ENCODE results near the gene OR1J4. TPM values are rescaled to one million over a fixed set of nuclear protein-coding genes. Genes with fewer than 3 reads are reported as not detected.
"Not testable (repeated sequence)": the region's sequence is repeated elsewhere in the genome, so short reads cannot be mapped to it uniquely, and the experiment has no call there.

Gene OR1J4, protein sequence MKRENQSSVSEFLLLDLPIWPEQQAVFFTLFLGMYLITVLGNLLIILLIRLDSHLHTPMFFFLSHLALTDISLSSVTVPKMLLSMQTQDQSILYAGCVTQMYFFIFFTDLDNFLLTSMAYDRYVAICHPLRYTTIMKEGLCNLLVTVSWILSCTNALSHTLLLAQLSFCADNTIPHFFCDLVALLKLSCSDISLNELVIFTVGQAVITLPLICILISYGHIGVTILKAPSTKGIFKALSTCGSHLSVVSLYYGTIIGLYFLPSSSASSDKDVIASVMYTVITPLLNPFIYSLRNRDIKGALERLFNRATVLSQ
- not detected for polyA plus RNA-seq (ENCODE audit: insufficient read length)

DNA sequence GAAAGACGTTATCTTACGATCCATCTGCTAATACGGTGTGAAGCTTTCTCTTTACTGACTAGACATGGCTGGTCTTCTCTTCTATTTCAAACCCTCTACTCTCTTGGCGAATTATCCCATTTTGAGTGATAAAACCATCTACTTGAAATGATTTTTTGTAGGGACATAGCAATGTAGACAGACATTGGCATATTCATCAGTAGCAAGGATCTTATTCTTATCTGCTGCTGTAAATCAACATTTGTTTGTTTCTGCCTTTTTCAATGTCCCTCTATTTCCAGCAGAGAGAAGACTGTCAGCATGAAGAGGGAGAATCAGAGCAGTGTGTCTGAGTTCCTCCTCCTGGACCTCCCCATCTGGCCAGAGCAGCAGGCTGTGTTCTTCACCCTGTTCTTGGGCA, at the start of gene OR1J4:
OR1J4 (plus strand) TSS at position 301 of the 400 bp plus-strand sequence; CDS start at position 301, 0 bp downstream.
- no peak for DNase-seq (ENCODE audit: low read depth)

DNA sequence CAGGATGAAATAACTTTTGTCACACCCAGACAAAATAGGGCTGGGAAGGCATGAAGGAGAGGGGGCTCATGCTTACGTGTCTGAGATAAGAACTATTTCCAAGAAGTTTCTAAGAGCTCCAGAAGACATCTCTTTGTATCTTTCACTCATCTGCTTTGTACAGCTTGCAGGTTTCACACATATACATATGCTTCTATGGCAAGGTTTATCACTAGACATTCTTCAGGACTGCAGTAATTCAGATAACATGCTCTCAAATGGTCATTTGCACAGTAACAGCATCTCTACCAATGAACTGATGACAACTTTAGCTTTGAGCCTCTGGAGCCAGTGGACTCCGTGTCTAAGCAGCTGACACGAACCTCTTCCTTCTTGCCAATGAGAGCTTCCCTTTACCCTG, 44.4 kb upstream of the OR1J4 start:
- DNase-seq (ENCODE audit: low read depth): no peak

GRCh38 chr9:122475717-122476116, 43.2 kb upstream of the OR1J4 start:
- no peak for DNase-seq (ENCODE audit: low read depth)

GRCh38 chr9:122477346-122477745, 41.6 kb upstream of the OR1J4 start:
- DNase-seq (ENCODE audit: low read depth): no peak

DNA sequence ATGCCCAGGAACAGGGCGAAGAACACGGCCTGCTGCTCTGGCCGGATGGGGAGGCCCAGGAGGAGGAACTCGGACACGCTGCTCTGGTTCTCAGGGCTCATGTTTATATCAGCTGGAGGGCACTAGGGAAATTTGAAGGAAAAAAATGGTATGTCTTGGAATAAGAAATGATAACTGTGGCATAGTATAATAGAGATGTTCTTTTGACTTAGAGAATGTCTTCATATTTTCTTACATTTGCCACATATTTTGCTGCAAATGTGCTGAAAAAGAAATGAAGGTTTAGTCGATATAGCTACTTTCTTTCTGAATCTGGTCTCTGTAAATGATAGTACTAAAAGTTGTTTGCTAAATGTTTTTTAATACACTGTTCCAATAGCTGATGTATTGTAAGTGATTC, 41.1 kb upstream of the OR1J4 start, which contains the start of gene OR1J1:
OR1J1 (minus strand) TSS at position 101 of the 400 bp plus-strand sequence; CDS start at position 101, 0 bp downstream.
- DNase-seq (ENCODE audit: low read depth): no peak

GRCh38 chr9:122479062-122479461, 39.9 kb upstream of the OR1J4 start:
- no peak for DNase-seq (ENCODE audit: low read depth)

- no peak for DNase-seq (ENCODE audit: low read depth)
Observed at GRCh38 chr9:122498883-122499288, 20.1 kb upstream of the OR1J4 start.

- DNase-seq (ENCODE audit: low read depth): no peak
Observed at GRCh38 chr9:122506964-122507363, 12.0 kb upstream of the OR1J4 start.

DNA sequence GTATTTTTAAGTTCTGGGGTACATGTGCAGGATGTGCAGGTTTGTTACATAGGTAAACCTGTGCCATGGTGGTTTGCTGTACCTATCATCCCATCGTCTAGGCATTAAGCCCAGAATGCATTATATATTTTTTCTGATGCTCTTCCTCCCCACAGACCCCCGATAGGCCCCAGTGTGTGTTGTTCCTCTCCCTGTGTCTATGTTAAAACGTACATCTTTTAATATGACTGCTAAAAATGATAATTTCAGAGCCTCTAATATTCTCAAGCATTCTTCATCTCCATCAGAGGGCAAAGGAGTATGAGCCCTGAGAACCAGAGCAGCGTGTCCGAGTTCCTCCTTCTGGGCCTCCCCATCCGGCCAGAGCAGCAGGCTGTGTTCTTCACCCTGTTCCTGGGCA, 8.4 kb upstream of the OR1J4 start, which contains the start of gene OR1J2:
OR1J2 (plus strand) TSS at position 301 of the 400 bp plus-strand sequence; CDS start at position 301, 0 bp downstream.
- no peak for DNase-seq (ENCODE audit: low read depth)

DNA sequence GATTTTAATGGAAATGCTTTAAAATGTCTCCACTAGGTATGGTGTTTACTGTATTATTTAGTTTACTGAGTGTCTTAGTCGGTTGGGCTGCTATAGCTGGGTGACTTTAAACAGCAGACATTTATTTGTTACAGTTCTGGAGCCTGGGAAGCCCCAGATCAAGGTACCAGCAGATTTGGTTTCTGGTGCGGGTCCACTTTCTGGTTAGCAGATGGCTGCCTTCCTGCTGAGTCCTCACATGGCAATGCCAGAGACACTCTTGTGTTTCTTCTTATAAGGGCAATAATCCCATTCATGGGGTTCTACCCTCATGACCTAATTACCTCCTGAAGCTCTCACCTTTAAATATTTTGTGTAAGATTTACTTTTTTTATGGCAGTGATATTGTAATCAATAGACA, 715 bp upstream of the OR1J4 start:
- DNase-seq (ENCODE audit: low read depth): no peak

DNA sequence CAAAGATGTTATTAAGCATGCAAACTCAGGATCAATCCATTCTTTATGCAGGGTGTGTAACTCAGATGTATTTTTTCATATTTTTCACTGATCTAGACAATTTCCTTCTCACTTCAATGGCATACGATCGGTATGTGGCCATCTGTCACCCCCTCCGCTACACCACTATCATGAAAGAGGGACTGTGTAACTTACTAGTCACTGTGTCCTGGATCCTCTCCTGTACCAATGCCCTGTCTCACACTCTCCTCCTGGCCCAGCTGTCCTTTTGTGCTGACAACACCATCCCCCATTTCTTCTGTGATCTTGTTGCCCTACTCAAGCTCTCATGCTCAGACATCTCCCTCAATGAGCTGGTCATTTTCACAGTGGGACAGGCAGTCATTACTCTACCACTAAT, 435 bp downstream of the OR1J4 start:
- DNase-seq (ENCODE audit: low read depth): no peak

DNA sequence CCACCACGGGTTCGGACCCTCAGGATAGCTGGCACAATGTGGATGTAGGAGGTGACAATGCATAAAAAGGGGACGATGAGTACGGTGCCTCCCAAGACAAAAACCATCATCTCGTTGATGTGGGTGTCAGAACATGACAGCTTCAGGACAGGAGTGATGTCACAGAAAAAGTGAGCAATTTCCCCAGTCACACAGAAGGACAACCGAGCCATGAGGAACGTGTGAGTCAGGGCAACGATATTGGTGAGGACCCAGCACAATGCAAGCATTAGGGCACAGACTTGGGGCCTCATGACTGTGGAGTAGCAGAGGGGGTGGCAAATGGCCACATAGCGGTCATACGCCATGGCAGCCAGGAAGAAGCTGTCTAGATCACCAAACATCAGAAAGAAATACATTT, 7.7 kb downstream of the OR1J4 start:
- DNase-seq (ENCODE audit: low read depth): no peak

DNA sequence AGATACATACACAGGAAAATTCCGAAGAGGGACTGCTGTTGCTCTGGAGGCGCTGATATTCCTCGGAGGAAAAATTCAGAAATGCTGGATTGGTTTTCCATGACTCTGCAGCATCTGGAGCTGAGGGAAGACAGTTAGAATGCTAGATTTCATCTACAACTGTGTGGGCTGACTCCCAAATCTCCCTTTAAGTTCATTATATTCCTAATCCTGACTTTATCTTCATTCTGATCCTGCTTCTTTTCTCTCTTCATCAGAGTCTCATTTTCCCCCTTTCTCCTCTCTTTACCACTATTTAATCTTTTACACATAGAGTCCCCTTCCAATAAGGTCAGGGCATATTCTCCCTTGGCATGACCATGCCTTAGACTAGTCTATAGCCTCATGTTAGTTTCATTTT, 8.3 kb downstream of the OR1J4 start, which contains the start of gene OR1N1:
OR1N1 (minus strand) TSS at position 101 of the 400 bp plus-strand sequence; CDS start at position 101, 0 bp downstream.
- no peak for DNase-seq (ENCODE audit: low read depth)

DNA sequence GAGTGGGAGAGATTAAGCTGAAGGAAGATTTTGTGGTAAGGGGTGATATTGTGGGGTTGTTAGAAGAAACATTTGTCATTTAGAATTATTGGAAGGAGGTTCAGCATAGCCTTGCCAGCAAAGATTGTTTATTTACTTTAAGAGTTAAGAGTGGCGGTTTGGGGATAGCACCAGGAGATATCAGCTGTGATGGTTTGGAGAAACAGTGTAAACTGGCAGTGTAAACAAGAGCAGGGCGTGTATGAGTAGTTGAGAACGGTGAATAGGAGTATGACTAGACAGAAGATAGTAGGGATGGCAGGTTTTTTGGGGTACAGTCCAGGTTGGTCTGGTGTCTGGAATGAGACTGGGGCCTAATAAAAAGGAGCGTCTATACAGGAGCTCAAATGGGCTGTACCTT, 12.2 kb downstream of the OR1J4 start:
- not testable (repeated sequence) for DNase-seq (ENCODE audit: low read depth)

GRCh38 chr9:122536134-122536533, 17.2 kb downstream of the OR1J4 start:
- DNase-seq (ENCODE audit: low read depth): no peak

- DNase-seq (ENCODE audit: low read depth): not testable (repeated sequence)
Observed at GRCh38 chr9:122537066-122537465, 18.1 kb downstream of the OR1J4 start.

GRCh38 chr9:122538757-122539156, 19.8 kb downstream of the OR1J4 start:
- no peak for DNase-seq (ENCODE audit: low read depth)

GRCh38 chr9:122546196-122546595, 27.3 kb downstream of the OR1J4 start:
- DNase-seq (ENCODE audit: low read depth): no peak

DNA sequence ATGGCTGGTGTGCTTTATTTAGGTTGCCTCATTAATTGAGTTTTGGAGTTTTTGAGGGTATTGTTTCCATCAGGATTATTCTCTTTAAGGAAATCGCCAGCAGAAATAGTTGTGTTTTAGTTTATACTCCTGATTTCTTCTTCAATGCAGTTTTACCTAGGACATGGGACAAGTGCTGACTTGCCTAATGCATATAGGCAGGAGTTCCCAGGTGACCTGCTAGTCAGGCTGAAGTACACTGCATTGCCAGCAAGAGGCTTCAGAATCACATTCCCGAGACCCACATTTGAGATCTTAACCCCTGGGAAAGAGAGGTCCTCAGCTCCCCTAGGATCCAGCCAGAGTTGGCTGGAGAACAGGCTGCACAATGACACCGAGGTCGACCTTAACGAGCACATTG, 32.4 kb downstream of the OR1J4 start:
- DNase-seq (ENCODE audit: low read depth): no peak

GRCh38 chr9:122552812-122553211, 33.9 kb downstream of the OR1J4 start, which contains the start of gene OR1N2:
OR1N2 (plus strand) TSS chr9:122553112; CDS start chr9:122553212, 100 bp downstream.
- no peak for DNase-seq (ENCODE audit: low read depth)

DNA sequence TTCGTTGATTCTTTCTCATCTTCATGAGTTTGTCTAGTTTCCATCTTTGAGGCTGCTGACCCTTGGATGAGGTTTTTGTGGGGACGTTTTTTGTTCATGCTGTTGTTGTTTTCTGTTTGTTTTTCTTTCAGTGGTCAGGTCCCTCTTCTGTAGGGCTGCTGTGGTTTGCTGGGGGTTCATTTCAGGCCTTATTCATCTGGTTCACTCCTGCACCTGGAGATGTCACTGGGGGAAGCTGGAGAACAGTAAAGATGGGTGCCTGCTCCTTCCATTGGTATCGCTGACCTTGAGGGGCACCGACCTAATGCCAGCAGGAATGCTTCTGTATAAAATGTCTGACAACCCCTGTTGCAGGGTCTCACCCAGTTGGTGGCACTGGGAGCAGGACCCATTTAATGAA, 42.5 kb downstream of the OR1J4 start:
- no peak for DNase-seq (ENCODE audit: low read depth)

- no peak for DNase-seq (ENCODE audit: low read depth)
Observed at GRCh38 chr9:122562134-122562760, 43.3 kb downstream of the OR1J4 start.

- no peak for DNase-seq (ENCODE audit: low read depth)
Observed at GRCh38 chr9:122567901-122568300, 49.0 kb downstream of the OR1J4 start.

Measured in forelimb muscle (tissue), 1 donor.